ENCODE results near the gene ETV3. TPM values are rescaled to one million over a fixed set of nuclear protein-coding genes. Genes with fewer than 3 reads are reported as not detected.

Gene ETV3
- total RNA-seq, 1 experiment from 2014 or later, result 36.3 TPM

GRCh38 chr1:157163273-157164127 lies 25.3 kb upstream of the ETV3 start:
- no peak overlapping the region for H3T11ph ChIP-seq (ENCODE audit: low read length)
- Mint-ChIP-seq H3K27ac (peak overlapping the region; percentile 81 to 96 (median 91)), H3K9me3 (no peaks in the 10 kb centered on the region), H3K27me3 (ENCODE audit: low read depth) (no peaks in the 10 kb centered on the region), H3K4me3 (peak overlapping the region; percentile 47 to 67), H3K4me1 (peaks cover 52 to 60% of the 10 kb centered on the region in 2 experiments), H3K36me3 (ENCODE audit: insufficient read depth in 1 of 3, low read depth in 3 of 3) (no peaks in the 10 kb centered on the region)
- peak; percentile 88 for TF ChIP-seq CTCF (conservative IDR thresholded peaks at IDR 0.05)
- peak overlapping the region; percentile 41 for H3K4me2 ChIP-seq (ENCODE audit: insufficient read depth, insufficient read length, low read length)
- no peaks in the 10 kb centered on the region for H3K79me1 ChIP-seq (ENCODE audit: insufficient read depth, low read depth, low read length, poor library complexity, severe bottlenecking)
- no peak overlapping the region for H3K4ac ChIP-seq (ENCODE audit: low read depth, low read length)
- H2BK12ac ChIP-seq (ENCODE audit: insufficient read length, low read depth, low read length), result peak overlapping the region; percentile 29
- no peak overlapping the region for H2BK20ac ChIP-seq (ENCODE audit: low read depth, low read length, poor library complexity, severe bottlenecking)
- peaks cover 11% of the 10 kb centered on the region; the same call in 1 of the 2 replicates for H3K4me1 ChIP-seq (ENCODE audit: insufficient read depth, low read length)
- H3K56ac ChIP-seq (ENCODE audit: insufficient read length, low read depth, low read length), result no peak overlapping the region
- H3K9me3 ChIP-seq (ENCODE audit: control insufficient read depth, low read depth, low read length), result no peaks in the 10 kb centered on the region
- H3K18ac ChIP-seq (ENCODE audit: insufficient read length, low read depth, low read length), result peak overlapping the region; percentile 35
- H3K23me2 ChIP-seq (ENCODE audit: insufficient read length, low read depth, low read length, poor library complexity, severe bottlenecking), result no peaks in the 10 kb centered on the region
- H2AK5ac ChIP-seq (ENCODE audit: insufficient read length, low read length), result no peak overlapping the region
- DNase-seq, result peak; percentile 96
- H3K27me3 ChIP-seq (ENCODE audit: insufficient read depth, low read length), result no peaks in the 10 kb centered on the region
- H2BK5ac ChIP-seq (ENCODE audit: insufficient read length, low read length), result no peak overlapping the region
- no peak overlapping the region for H4K8ac ChIP-seq (replicated peaks; ENCODE audit: insufficient read length, low read depth, low read length)
- H4K5ac ChIP-seq (ENCODE audit: insufficient read length, low read depth, low read length), result no peak overlapping the region
- no peak overlapping the region for H3K14ac ChIP-seq (ENCODE audit: insufficient read depth, low read length)
- H3K79me2 ChIP-seq (ENCODE audit: insufficient read depth, low read length), result no peaks in the 10 kb centered on the region
- no peaks in the 10 kb centered on the region for H4K20me1 ChIP-seq (ENCODE audit: control insufficient read depth, insufficient read depth, insufficient read length)
- no peak overlapping the region for H2BK120ac ChIP-seq (ENCODE audit: low read depth, low read length, poor library complexity, severe bottlenecking)
- WGBS (ENCODE audit: extremely low coverage, insufficient read length, low lambda C conversion rate), result no CpG with 5 or more reads among the region's 21 CpGs
- no peak overlapping the region for H3K23ac ChIP-seq (ENCODE audit: insufficient read length, low read depth, low read length)
- H3K9ac ChIP-seq (ENCODE audit: extremely low read depth, insufficient read length, low read length), result no peak overlapping the region
- H2AFZ ChIP-seq (ENCODE audit: low read length), result no peak overlapping the region
- no peak overlapping the region for H2BK15ac ChIP-seq (ENCODE audit: low read depth, low read length)
- peak overlapping the region; percentile 8 for H3K27ac ChIP-seq (ENCODE audit: insufficient read length, low read depth, low read length)
- H4K91ac ChIP-seq (ENCODE audit: insufficient read length, low read depth, low read length), result no peak overlapping the region
